Gastroesophageal sphincter (tissue), 4 donors: ENCODE results near the gene DOCK2. TPM values are rescaled to one million over a fixed set of nuclear protein-coding genes. Genes with fewer than 3 reads are reported as not detected.

Source experiments
- ATAC-seq: fragments of 150-250 bp; one replicate; pipeline ENCODE4 v1.9.1; 2016; ENCODE audit warnings: mild to moderate bottlenecking, moderate library complexity
- H3K27ac ChIP-seq, 4 donors: fragments of 200-600 bp; sonication (generic) in 3 of 4; 1 replicate in 3 of 4; 2 replicates in 1 of 4; pipeline ENCODE4 v1.5.1; 2016 to 2019
- H3K27me3 ChIP-seq: fragments of 200-600 bp; sonication (generic); one replicate; pipeline ENCODE4 v1.5.1; 2019
- H3K36me3 ChIP-seq, 2 donors: fragments of 200-600 bp; sonication (generic); one replicate each; pipeline ENCODE4 v1.5.1; 2019; ENCODE audit warnings: control low read depth in 1 of 2
- H3K4me1 ChIP-seq, 3 donors: fragments of 200-600 bp; sonication (generic); 1 replicate in 2 of 3; 2 replicates in 1 of 3; pipeline ENCODE4 v1.5.1; 2016 to 2019; ENCODE audit warnings: control low read depth in 2 of 3
- H3K4me3 ChIP-seq, 2 donors: fragments of 200-600 bp; sonication (generic); one replicate each; pipeline ENCODE4 v1.5.1; 2019; ENCODE audit warnings: mild to moderate bottlenecking in 1 of 2, moderate library complexity in 1 of 2
- H3K9me3 ChIP-seq, 3 donors: fragments of 200-600 bp; sonication (generic); one replicate each; pipeline ENCODE4 v1.5.1; 2017 to 2019; ENCODE audit warnings: control low read depth in 2 of 3
- CTCF ChIP-seq, 4 experiments: fragments of 200-600 bp in 2 of 4; fragments of 450-650 bp in 2 of 4; sonication (generic) in 1 of 4; IDR thresholded peaks; one replicate each; pipeline ENCODE4 v1.5.1; 2017 to 2019; ENCODE audit warnings: antibody characterized with exemption in 4 of 4, mild to moderate bottlenecking in 2 of 4, moderate library complexity in 2 of 4
- EP300 ChIP-seq: sonication (generic); formaldehyde crosslinking; IDR thresholded peaks from one replicate; pipeline ENCODE4 v1.6.1; 2017; ENCODE audit warnings: antibody characterized with exemption, mild to moderate bottlenecking
- POLR2A ChIP-seq, 2 donors: fragments of 450-650 bp; IDR thresholded peaks; one replicate each; pipeline ENCODE4 v1.6.1; 2017; ENCODE audit warnings: antibody characterized with exemption in 2 of 2, mild to moderate bottlenecking in 2 of 2, moderate library complexity in 1 of 2
- POLR2AphosphoS5 ChIP-seq: sonication (generic); formaldehyde crosslinking; IDR thresholded peaks from one replicate; pipeline ENCODE4 v1.6.1; 2017; ENCODE audit warnings: antibody characterized with exemption
- WGBS, 2 donors: methylation state at CpG; one replicate each; pipeline ENCODE4 v1.1.5; 2018; ENCODE audit warnings: low coverage in 1 of 2; 5-methylcytosine and 5-hydroxymethylcytosine counted together
- total RNA-seq, 4 donors: library from RNA; depleted of rRNA; stranded (reverse); fragments of >200 nt; gene quantifications; one replicate each; pipeline ENCODE4 v1.1.0, GENCODE V29; 2016

DOCK2 gene
- total RNA-seq, 4 donors from 2014 or later = 9.3 to 20.6 (median 11.8) TPM

- H3K9me3 ChIP-seq = no peaks in the 10 kb centered on the region
Measured at GRCh38 chr5:169921949-169922348, 284.9 kb downstream of the DOCK2 start.

GRCh38 chr5:169922474-169922873, 285.4 kb downstream of the DOCK2 start:
- H3K36me3 ChIP-seq = no peaks in the 10 kb centered on the region
- no peak overlapping the region for H3K27ac ChIP-seq
- TF ChIP-seq EP300 = no peak
- no peak for TF ChIP-seq POLR2AphosphoS5
- TF ChIP-seq POLR2A (IDR thresholded peaks at IDR 0.05) = no peak
- no peak for TF ChIP-seq CTCF (IDR thresholded peaks at IDR 0.05)
- ATAC-seq = no peak
- 100% methylated on average over 1 of the region's 1 CpG for WGBS, 2 donors
- no peaks in the 10 kb centered on the region for H3K27me3 ChIP-seq
- no peaks in the 10 kb centered on the region for H3K9me3 ChIP-seq
- H3K4me1 ChIP-seq = no peaks in the 10 kb centered on the region
- no peak overlapping the region for H3K4me3 ChIP-seq

More at GRCh38 chr5:169921949-169922348, 284.9 kb downstream of the DOCK2 start:
- TF ChIP-seq CTCF (IDR thresholded peaks at IDR 0.05) = no peak
- TF ChIP-seq POLR2A (IDR thresholded peaks at IDR 0.05) = no peak
- no peak for TF ChIP-seq EP300
- no peak for TF ChIP-seq POLR2AphosphoS5
- Histone ChIP-seq H3K27ac (no peak overlapping the region), H3K4me3 (no peak overlapping the region), H3K36me3 (no peaks in the 10 kb centered on the region), H3K4me1 (no peaks in the 10 kb centered on the region), H3K27me3 (no peaks in the 10 kb centered on the region)
- ATAC-seq = no peak
- 35% methylated on average over 1 of the region's 1 CpG; no CpG with 5 or more reads in 1 of the 2 donors for WGBS, 2 donors

GRCh38 chr5:169923988-169924387, 286.9 kb downstream of the DOCK2 start:
- TF ChIP-seq POLR2AphosphoS5 (no peak), CTCF (IDR thresholded peaks at IDR 0.05) (no peak), EP300 (no peak), POLR2A (IDR thresholded peaks at IDR 0.05) (no peak)
- H3K4me1 ChIP-seq = no peaks in the 10 kb centered on the region
- no peak for ATAC-seq
- 80 to 89% methylated on average over 1 of the region's 1 CpG for WGBS, 2 donors
- H3K27ac ChIP-seq = no peak overlapping the region
- H3K36me3 ChIP-seq = no peaks in the 10 kb centered on the region
- no peaks in the 10 kb centered on the region for H3K9me3 ChIP-seq
- no peak overlapping the region for H3K4me3 ChIP-seq
- no peaks in the 10 kb centered on the region for H3K27me3 ChIP-seq

- H3K27me3 ChIP-seq = peaks cover 24% of the 10 kb centered on the region
- H3K4me3 ChIP-seq = no peak overlapping the region
- 20% methylated on average over 1 of the region's 1 CpG; no CpG with 5 or more reads in 1 of the 2 donors for WGBS, 2 donors
Measured at GRCh38 chr5:169933127-169933526, 296.1 kb downstream of the DOCK2 start.

More at GRCh38 chr5:169933127-169933526, 296.1 kb downstream of the DOCK2 start:
- no peak overlapping the region for H3K27ac ChIP-seq
- no peaks in the 10 kb centered on the region for H3K36me3 ChIP-seq
- ATAC-seq = no peak
- H3K4me1 ChIP-seq = no peaks in the 10 kb centered on the region
- TF ChIP-seq CTCF (IDR thresholded peaks at IDR 0.05) = no peak
- TF ChIP-seq POLR2A (IDR thresholded peaks at IDR 0.05) = no peak
- no peak for TF ChIP-seq EP300
- TF ChIP-seq POLR2AphosphoS5 = no peak
- H3K9me3 ChIP-seq = no peaks in the 10 kb centered on the region
